GM19463 (cell line): ENCODE measurements around the gene GATAD2B.
"Not testable (repeated sequence)": the region's sequence is repeated elsewhere in the genome, so short reads cannot be mapped to it uniquely, and the experiment has no call there.

ENCODE experiments used
- ATAC-seq: cut with Tn5 transposase; IDR thresholded peaks from one replicate; pipeline ENCODE4 v1.9.1; 2021; ENCODE audit warnings: mild to moderate bottlenecking, moderate library complexity; ENCODE audit not compliant: unreplicated experiment

GATAD2B gene

DNA sequence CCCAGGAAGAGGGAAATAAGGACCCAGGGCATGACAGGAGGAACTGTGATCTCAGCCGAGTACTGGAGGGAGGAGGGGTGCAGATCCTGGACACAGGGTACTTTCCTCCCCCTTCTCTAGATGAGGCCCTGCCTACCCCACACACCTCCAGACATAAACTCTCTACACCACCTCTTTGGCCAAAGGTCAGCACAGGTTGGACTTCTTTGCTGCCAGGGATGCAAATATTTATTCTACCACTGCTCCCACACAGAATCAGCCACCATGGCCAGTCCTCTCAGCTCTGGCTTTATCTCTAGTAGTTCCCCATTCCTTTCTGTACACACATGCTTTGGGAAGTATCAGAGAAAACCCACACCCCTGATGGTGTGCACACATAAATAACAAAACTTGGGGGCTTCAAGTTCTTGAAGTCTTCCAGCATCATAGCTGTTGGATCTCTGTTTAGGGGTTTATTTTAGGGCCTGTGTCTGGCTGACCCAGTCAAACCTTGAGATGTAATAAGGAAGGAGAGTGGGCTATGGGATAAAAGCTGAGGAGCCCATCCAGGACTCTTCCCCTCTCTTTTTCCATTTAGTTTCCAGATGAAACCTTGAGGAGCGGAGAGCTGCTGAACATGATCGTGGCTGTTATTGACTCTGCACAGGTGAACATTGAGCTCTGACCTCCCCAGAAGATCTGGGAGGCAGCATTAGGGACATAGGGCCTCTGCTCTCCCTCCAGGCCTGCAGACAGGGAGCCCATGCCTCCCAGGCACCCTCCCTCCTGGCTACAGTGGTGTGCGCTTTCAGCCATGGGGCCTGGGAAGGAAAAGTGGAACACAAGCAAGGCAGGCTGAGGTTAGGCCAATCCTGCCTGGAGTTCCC, 154.2 kb downstream of the GATAD2B start:
- no peak for ATAC-seq

DNA sequence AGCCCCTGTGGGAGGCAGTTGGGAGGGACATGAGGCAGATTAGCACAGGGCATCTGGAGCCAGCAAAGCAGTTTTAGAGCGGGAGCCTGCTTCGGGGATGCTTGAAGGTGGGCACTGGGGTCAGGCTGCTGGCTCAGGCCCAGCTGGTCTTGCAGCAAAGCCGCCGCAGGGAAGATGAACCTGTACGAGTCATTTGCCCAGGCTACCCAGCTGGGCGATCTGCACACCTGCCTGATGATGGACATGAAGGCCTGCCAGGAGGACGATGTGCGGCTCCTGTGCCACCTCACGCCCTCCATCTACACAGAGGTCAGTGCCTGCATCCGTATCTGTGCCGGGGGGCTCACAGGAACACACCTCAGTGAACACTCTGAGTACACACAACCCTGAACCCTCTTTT, 155.3 kb downstream of the GATAD2B start:
- no peak for ATAC-seq

DNA sequence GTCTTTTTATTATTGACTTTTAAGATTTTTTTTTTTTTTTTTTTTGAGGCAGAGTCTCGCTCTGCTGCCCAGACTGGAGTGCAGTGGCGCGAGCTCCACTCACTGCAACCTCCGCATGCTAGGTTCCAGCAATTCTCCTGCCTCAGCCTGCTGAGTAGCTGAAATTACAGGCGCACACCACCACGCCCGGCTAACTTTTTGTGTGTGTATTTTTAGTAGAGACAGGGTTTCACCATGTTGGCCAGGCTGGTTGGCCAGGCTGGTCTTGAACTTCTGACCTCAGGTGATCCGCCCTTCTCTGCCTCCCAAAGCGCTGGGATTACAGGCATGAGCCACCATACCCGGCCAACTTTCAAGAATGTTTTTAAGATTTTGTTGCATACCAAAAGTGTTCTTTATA, 156.1 kb downstream of the GATAD2B start:
- not testable (repeated sequence) for ATAC-seq

DNA sequence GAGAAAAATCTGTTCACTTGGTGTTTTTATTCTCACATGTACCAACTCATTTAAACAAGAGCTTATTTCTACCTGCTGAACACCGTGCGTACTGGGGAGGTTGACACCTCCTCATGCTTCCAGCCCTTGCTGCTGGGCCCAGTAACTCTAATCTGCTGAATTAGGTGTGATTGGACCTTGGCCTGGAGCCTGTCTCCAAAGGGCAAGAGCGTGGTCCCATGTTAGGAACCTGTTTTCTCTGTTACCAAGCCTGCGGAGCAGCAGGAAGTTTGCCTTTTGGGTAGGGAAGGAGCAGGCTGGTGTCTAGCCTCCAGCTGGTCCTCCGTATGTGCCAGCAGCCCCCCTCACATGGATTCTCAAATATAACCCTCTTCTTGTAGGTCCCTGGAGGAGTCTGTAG, 158.5 kb downstream of the GATAD2B start:
- ATAC-seq, result no peak

DNA sequence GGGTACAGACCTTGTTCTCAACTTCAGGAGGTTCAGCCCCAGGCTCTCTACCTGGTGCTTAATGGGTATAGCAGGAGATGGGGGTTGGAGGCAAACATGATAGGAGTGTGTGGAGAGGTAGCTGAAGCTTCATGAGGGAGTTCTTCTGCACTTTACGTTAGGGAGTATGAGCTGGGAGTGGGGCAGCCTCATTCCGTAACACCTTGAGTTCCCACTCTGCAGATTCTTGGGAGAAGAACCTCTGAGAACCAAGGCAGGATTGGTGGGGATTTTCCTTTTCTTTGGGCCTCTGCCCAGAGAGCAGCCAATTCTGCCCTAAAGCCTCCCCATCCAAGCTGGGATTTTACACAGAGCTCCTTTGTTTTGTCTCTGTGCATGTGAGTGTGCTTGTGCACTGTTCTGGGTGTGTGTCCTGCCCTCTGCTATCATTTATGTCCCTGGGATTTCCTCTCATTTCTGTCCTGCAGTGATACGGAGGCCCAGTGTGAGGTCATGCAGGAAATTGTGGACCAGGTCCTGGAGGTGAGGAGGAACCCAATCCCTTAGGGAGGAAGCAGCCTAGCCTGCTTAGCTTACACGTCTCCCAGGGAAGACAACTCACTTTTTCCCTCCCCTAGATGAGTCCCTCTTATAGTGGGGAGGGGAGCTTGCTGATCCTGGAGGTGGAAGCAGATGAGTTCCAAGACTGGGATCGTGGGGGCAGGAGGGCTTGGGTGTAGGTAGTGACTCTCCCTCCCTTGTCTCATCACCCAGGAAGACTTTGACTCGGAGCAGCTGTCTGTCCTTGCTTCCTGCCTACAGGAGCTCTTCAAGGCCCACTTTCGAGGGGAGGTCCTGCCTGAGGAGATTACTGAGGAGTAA, 159.2 kb downstream of the GATAD2B start:
- no peak for ATAC-seq

DNA sequence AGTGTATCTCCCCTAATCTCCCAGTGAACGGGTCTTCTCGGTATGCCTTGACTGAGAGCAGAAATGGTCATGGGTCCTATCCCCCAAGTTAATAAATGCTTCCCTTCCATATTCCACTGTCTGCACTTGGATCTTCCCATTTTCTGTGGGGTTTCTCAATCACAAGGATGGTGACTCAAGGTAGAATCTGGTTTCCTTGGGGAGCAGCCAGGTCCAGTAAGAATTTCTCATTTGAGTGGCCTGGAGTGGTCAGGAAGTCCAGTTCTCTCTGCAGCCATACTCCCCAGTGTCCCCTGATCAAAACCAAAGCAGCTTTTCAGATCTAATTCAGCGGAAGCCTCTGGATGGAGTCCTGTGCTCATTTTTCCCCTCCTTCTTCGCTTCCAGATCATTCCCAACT, 162.3 kb downstream of the GATAD2B start:
- no peak for ATAC-seq
